ENCODE measurements around the gene MITF.

MITF gene

DNA sequence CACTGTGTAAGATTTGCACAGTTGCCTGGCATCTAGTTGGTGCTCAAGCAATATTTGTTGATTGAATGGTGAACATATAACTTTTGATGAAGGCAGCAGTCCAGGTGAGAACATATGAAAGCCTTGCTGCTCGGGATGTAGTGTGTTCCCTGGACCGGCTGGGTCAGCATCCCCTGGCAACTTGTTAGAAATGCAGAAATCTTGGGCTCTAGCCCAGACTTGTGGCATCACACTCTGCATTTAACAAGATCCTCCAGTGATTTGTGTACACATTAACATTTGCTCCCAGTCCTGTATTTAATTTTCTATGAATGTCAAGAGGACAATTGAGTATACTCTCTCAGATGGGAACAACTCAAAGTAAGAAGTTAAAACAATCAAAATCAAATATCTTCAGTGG lies 191.3 kb downstream of the MITF start:
- Mint-ChIP-seq H3K27ac (no peak overlapping the region), H3K4me1 (ENCODE audit: low read depth in 2 of 2) (no peaks in the 10 kb centered on the region), H3K36me3 (ENCODE audit: insufficient read depth) (no peaks in the 10 kb centered on the region), H3K9me3 (peaks cover 0 to 16% of the 10 kb centered on the region in 2 donors), H3K27me3 (no peaks in the 10 kb centered on the region), H3K4me3 (no peak overlapping the region)
- no peak for DNase-seq
- ATAC-seq (replicated peaks): no peak

DNA sequence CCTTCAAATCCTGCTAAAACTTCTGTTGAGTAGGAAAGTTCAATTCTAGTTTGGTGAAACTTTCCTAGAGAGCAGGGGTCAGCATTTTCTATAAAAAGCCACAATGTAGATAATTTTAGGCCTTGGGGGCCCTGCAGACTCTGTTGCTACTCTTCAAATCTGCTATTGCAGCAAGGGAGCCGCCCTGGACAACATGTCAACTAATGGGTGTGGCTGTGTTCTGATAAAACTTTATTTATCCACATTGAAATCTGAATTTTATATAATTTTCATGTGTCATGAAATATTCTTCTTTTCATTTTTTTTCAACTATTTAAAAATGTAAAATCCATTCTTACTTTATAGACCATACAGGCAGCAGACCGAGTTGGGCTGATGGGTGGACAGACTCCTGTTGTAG lies 192.8 kb downstream of the MITF start:
- Mint-ChIP-seq H3K36me3 (ENCODE audit: insufficient read depth) (no peaks in the 10 kb centered on the region), H3K4me1 (ENCODE audit: low read depth in 2 of 2) (no peaks in the 10 kb centered on the region), H3K4me3 (no peak overlapping the region), H3K27ac (no peak overlapping the region), H3K27me3 (no peaks in the 10 kb centered on the region), H3K9me3 (peaks cover 0 to 16% of the 10 kb centered on the region in 2 donors)
- DNase-seq (no peak), ATAC-seq (replicated peaks) (no peak)

DNA sequence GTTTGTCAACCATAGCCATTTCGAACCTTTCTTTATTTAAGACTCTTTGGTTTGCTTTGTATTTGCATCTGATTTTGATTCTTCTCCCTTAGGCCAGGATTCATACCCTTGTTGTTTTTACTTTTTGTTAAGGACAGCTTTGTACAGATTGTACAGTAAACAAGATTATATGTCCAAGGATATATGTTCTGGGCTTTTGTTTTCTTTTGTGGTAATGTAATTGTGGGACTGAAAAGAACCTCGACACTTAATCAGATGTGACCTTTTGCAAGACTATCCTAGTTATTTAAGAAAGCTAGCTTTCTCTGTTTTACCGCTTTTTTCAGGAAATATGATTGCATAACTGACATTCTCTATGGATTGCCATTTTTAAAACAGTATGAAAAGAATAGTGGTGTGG lies 193.2 kb downstream of the MITF start:
- H3K9me3 Mint-ChIP-seq: peaks cover 0 to 16% of the 10 kb centered on the region in 2 donors

DNA sequence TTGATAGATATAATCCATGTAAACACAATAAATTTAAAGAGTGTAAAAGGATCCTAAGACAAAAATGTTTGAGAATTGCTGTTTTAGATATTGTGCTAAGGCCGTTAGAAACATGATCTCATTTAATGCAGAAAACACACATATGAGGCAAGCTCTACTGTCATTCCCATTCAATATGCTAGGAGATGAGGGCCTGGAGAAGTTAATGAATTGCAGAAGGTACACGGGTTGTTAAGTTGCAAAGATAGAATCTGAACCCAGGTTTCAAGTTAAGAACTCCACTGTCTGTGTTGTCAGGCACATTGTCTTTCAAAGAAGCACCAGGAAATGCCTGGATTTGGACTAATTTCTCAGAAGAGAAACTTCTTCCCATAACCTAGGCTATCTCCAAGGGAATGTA lies 195.1 kb downstream of the MITF start:
- no peak overlapping the region for H3K27ac Mint-ChIP-seq
- peaks cover 0 to 9% of the 10 kb centered on the region in 2 donors for H3K9me3 Mint-ChIP-seq
- ATAC-seq (replicated peaks) (no peak), DNase-seq (no peak)
- H3K36me3 Mint-ChIP-seq (ENCODE audit: insufficient read depth): no peaks in the 10 kb centered on the region
- H3K27me3 Mint-ChIP-seq: no peaks in the 10 kb centered on the region
- no peaks in the 10 kb centered on the region for H3K4me1 Mint-ChIP-seq (ENCODE audit: low read depth in 2 of 2)
- H3K4me3 Mint-ChIP-seq: no peak overlapping the region

More for the DNA sequence above, 193.2 kb downstream of the MITF start:
- no peak for ATAC-seq (replicated peaks)
- no peak for DNase-seq
- Mint-ChIP-seq H3K4me1 (ENCODE audit: low read depth in 2 of 2) (no peaks in the 10 kb centered on the region), H3K27me3 (no peaks in the 10 kb centered on the region), H3K4me3 (no peak overlapping the region), H3K27ac (no peak overlapping the region), H3K36me3 (ENCODE audit: insufficient read depth) (no peaks in the 10 kb centered on the region)

DNA sequence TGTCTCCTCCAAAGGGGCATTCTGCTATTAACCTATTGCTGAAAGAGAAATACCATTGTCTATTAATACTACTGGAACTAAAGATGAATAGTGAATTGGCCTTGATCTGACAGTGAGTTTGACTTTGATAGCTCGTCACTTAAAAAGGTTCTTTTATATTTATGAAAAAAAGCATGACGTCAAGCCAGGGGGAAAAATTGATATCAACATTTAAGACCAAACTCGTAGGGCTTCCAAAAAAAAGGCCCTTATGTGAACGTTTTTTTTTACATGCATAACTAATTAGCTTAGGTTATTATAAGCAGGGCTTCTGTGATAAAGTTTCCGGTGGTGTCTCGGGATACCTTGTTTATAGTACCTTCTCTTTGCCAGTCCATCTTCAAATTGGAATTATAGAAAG lies 197.0 kb downstream of the MITF start:
- no peaks in the 10 kb centered on the region for H3K36me3 Mint-ChIP-seq (ENCODE audit: insufficient read depth)
- no peak overlapping the region for H3K27ac Mint-ChIP-seq
- H3K4me3 Mint-ChIP-seq: no peak overlapping the region

DNA sequence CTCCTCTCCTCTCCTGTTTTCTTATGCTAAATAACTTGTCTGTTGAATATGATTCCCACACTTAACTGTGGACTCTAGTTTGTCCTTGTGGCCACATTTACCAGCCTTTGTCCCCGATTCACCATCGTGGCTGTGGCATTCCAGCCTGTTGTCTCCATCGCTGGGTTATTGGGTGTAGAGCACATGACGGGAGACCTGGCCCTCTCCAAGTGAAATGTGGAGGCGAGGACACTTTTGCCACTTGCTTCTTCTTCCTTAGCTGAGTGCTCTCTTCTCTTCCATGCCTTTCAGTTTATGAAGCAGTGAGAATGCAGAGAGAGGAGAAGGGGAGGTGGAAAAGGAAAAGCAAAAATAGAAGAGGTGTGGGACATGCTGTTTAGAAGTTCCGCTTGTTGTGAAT lies 198.8 kb downstream of the MITF start:
- Mint-ChIP-seq H3K4me3 (no peak overlapping the region), H3K27ac (no peak overlapping the region), H3K27me3 (no peaks in the 10 kb centered on the region), H3K9me3 (no peaks in the 10 kb centered on the region), H3K4me1 (ENCODE audit: low read depth in 2 of 2) (no peaks in the 10 kb centered on the region), H3K36me3 (ENCODE audit: insufficient read depth) (no peaks in the 10 kb centered on the region)
- DNase-seq (no peak), ATAC-seq (replicated peaks) (no peak)

More for the DNA sequence above, 197.0 kb downstream of the MITF start:
- Mint-ChIP-seq H3K27me3 (no peaks in the 10 kb centered on the region), H3K4me1 (ENCODE audit: low read depth in 2 of 2) (no peaks in the 10 kb centered on the region), H3K9me3 (no peaks in the 10 kb centered on the region)
- DNase-seq (no peak), ATAC-seq (replicated peaks) (no peak)

DNA sequence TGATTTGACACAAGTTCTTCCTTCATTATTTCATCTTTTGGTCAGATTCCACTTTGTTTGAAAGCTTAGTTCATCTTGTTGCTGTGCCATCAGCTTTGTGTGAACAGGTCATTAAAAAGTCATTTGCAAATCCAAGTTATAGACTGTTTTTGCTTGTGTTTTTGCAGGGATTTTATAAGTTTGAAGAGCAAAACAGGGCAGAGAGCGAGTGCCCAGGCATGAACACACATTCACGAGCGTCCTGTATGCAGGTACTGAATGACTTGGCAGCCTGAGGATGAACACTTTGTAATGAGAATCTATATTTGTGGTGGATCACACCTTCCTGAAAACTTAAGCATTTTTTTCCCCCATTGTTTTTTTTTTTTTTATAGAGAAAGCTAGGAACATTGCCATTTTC lies 199.7 kb downstream of the MITF start:
- H3K27ac Mint-ChIP-seq: no peak overlapping the region

DNA sequence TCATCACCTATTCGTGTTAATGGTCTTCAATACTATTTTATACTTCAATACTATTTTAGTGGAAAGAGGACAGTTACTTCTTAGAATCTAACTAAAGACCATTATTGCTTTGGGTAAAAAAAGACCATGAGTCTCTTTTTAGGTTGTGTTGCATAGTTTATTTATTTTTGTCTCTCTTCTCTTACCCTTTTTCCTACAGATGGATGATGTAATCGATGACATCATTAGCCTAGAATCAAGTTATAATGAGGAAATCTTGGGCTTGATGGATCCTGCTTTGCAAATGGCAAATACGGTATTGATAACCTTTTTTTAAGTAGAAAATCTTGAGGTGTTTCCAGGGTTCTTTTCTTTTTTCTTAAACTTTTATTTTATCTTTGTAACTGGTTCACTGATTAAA lies 201.8 kb downstream of the MITF start:
- DNase-seq: no peak

More for the DNA sequence above, 199.7 kb downstream of the MITF start:
- H3K36me3 Mint-ChIP-seq (ENCODE audit: insufficient read depth): no peaks in the 10 kb centered on the region
- no peak overlapping the region for H3K4me3 Mint-ChIP-seq
- no peaks in the 10 kb centered on the region for H3K9me3 Mint-ChIP-seq
- no peaks in the 10 kb centered on the region for H3K27me3 Mint-ChIP-seq
- DNase-seq: no peak
- H3K4me1 Mint-ChIP-seq (ENCODE audit: low read depth in 2 of 2): no peaks in the 10 kb centered on the region
- no peak for ATAC-seq (replicated peaks)

DNA sequence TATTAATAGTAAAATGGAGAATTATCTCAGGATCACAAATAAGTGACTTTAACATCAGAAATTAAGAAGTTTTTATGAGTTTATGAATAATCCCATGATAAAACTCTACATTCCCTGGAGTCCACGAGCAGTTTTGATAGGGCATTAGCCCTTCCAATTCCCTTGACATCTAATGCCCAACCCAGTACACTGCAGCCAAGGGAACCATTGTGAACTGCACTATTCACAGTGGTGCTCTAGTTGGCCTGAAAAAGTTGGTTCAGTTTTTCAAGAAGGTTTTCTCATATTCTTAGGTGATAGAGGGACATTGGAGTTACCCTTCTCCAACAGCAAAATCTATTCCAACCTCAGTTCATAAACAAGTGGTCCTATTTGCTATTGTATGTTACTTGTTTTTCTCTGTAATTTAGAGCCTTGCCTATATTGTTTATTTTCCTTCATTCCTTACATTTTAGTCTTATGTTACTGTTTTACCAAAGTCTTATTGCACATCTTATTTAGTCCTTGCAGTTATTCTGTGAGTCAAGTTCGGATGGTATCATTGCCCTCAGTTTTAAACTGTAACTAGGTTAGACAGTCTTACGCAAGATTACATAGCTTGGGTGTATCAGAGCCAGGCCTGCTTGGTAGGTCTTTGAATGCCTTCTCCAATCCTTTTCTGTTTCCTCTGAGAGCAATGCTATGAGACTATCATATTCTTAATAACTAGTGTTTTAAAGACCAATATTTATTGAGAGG lies 202.3 kb downstream of the MITF start:
- H3K36me3 Mint-ChIP-seq (ENCODE audit: insufficient read depth): no peaks in the 10 kb centered on the region
- ATAC-seq (replicated peaks) (no peak), DNase-seq (no peak)
- no peaks in the 10 kb centered on the region for H3K4me1 Mint-ChIP-seq (ENCODE audit: low read depth in 2 of 2)
- H3K27ac Mint-ChIP-seq: no peak overlapping the region
- H3K9me3 Mint-ChIP-seq: no peaks in the 10 kb centered on the region
- H3K4me3 Mint-ChIP-seq: no peak overlapping the region
- H3K27me3 Mint-ChIP-seq: no peaks in the 10 kb centered on the region

More for the DNA sequence above, 201.8 kb downstream of the MITF start:
- Mint-ChIP-seq H3K27ac (no peak overlapping the region), H3K36me3 (ENCODE audit: insufficient read depth) (no peaks in the 10 kb centered on the region), H3K4me1 (ENCODE audit: low read depth in 2 of 2) (no peaks in the 10 kb centered on the region), H3K4me3 (no peak overlapping the region), H3K9me3 (no peaks in the 10 kb centered on the region), H3K27me3 (no peaks in the 10 kb centered on the region)
- no peak for ATAC-seq (replicated peaks)

DNA sequence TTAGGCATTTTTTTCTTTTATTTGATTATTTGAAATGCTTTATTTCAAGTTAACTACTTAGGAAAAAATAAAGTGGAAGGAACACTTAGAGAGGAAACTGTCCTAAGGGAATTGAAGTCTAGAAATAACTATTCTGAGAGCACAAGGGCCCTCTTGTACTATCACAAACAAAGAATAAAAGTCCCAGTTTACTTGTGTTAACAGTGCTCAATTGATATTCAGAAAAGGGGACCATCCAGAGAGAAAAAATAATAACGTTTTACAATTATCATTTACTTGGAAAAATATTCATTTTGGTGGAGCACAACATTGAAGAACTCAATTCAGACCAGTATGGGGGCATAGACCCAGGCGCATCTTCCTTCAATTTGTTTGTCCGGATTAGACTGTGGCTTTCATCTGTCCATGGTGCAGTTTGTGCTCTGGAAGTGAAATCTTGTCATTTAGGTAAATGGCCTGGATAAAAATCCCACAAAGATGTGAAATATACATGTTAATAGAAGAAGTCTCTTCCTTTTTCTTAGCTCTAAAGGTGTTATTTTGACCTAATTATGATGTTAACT lies 205.7 kb downstream of the MITF start:
- DNase-seq (no peak), ATAC-seq (replicated peaks) (no peak)
- Mint-ChIP-seq H3K27ac (no peak overlapping the region), H3K36me3 (ENCODE audit: insufficient read depth) (no peaks in the 10 kb centered on the region), H3K9me3 (no peaks in the 10 kb centered on the region), H3K4me1 (ENCODE audit: low read depth in 2 of 2) (no peaks in the 10 kb centered on the region), H3K27me3 (no peaks in the 10 kb centered on the region), H3K4me3 (no peak overlapping the region)

DNA sequence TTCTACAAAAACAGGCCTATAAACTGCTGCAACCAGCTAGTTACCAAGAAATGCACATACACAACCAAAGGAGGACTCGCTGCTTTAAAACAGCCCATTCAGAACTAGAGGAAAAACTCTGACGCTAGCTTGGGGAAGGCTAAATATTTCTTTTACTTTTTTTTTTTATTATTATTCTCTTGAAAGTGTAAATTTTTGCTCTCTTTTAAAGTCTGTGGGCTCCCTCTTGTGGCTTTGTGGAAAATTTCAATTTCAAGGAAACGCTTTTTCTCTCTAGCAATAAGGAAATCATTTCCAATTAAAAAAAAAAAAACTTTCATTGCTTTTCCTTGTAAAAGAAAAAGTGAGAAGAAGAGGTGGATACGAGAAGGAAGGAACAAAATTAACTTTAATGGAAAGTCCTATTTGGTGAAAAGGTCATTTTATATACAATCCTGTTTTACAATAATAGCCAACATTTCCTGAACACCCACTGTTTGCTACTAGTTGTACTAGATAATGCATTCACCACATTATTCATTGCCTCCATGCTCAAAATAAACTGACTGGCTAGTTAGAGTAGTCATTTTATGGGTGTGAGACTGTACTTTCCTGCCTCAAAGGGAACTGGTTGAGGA lies 209.1 kb downstream of the MITF start:
- no peaks in the 10 kb centered on the region for H3K36me3 Mint-ChIP-seq (ENCODE audit: insufficient read depth)
- no peaks in the 10 kb centered on the region for H3K4me1 Mint-ChIP-seq (ENCODE audit: low read depth in 2 of 2)
- DNase-seq (no peak), ATAC-seq (replicated peaks) (no peak)
- no peaks in the 10 kb centered on the region for H3K9me3 Mint-ChIP-seq
- no peak overlapping the region for H3K4me3 Mint-ChIP-seq
- no peak overlapping the region for H3K27ac Mint-ChIP-seq
- no peaks in the 10 kb centered on the region for H3K27me3 Mint-ChIP-seq

DNA sequence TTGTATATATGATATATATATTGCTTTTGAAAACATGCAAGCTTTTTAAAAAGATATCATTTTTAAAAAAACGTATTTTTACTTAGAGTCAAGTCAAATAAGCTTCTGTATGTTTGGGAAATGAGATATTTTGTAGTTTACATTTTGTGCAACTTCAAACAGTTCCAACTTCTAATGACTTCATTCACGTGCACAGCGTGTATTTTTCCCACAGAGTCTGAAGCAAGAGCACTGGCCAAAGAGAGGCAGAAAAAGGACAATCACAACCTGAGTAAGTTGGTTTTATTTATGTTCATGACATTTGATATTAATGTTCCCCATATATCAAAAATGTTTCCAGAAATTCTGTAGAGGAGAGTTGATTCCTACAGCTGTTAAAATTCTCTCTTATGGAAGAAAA lies 212.4 kb downstream of the MITF start:
- ATAC-seq (replicated peaks) (no peak), DNase-seq (no peak)
- H3K4me1 Mint-ChIP-seq (ENCODE audit: low read depth in 2 of 2): no peaks in the 10 kb centered on the region

DNA sequence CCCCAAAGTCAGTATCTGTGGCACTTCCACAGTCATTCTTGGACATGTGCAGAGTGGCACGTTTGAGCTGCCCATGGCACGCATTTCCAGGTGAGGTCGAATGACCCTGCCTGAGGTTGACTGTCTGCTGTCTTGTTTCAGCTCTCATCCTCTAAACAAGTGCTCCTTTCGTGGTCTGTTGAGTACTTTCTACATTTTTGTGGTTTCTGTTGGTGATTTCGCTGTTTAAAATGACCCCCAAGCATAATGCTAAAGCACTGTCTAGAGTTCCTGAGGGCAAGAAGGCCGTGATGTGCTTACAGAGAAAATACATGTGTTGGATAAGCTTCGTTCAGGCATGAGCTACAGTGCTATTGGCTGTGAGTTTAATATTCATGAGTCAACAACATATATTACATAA lies 220.3 kb downstream of the MITF start:
- H3K4me1 Mint-ChIP-seq (ENCODE audit: low read depth in 2 of 2): no peaks in the 10 kb centered on the region
- no peaks in the 10 kb centered on the region for H3K9me3 Mint-ChIP-seq
- H3K36me3 Mint-ChIP-seq (ENCODE audit: insufficient read depth): no peaks in the 10 kb centered on the region
- no peaks in the 10 kb centered on the region for H3K27me3 Mint-ChIP-seq
- no peak for ATAC-seq (replicated peaks)
- no peak overlapping the region for H3K27ac Mint-ChIP-seq
- no peak for DNase-seq
- no peak overlapping the region for H3K4me3 Mint-ChIP-seq

More for the DNA sequence above, 212.4 kb downstream of the MITF start:
- Mint-ChIP-seq H3K36me3 (ENCODE audit: insufficient read depth) (no peaks in the 10 kb centered on the region), H3K4me3 (no peak overlapping the region), H3K27ac (no peak overlapping the region), H3K9me3 (no peaks in the 10 kb centered on the region), H3K27me3 (no peaks in the 10 kb centered on the region)

All from effector memory CD8-positive, alpha-beta T cell (primary cell).